GM19328 (cell line): Measurements from ENCODE around the gene PLB1.

Experiments used
- ATAC-seq: cut with Tn5 transposase; IDR thresholded peaks from one replicate; pipeline ENCODE4 v1.9.1; 2021; ENCODE audit warnings: mild to moderate bottlenecking, moderate library complexity; ENCODE audit not compliant: unreplicated experiment

Gene PLB1, protein sequence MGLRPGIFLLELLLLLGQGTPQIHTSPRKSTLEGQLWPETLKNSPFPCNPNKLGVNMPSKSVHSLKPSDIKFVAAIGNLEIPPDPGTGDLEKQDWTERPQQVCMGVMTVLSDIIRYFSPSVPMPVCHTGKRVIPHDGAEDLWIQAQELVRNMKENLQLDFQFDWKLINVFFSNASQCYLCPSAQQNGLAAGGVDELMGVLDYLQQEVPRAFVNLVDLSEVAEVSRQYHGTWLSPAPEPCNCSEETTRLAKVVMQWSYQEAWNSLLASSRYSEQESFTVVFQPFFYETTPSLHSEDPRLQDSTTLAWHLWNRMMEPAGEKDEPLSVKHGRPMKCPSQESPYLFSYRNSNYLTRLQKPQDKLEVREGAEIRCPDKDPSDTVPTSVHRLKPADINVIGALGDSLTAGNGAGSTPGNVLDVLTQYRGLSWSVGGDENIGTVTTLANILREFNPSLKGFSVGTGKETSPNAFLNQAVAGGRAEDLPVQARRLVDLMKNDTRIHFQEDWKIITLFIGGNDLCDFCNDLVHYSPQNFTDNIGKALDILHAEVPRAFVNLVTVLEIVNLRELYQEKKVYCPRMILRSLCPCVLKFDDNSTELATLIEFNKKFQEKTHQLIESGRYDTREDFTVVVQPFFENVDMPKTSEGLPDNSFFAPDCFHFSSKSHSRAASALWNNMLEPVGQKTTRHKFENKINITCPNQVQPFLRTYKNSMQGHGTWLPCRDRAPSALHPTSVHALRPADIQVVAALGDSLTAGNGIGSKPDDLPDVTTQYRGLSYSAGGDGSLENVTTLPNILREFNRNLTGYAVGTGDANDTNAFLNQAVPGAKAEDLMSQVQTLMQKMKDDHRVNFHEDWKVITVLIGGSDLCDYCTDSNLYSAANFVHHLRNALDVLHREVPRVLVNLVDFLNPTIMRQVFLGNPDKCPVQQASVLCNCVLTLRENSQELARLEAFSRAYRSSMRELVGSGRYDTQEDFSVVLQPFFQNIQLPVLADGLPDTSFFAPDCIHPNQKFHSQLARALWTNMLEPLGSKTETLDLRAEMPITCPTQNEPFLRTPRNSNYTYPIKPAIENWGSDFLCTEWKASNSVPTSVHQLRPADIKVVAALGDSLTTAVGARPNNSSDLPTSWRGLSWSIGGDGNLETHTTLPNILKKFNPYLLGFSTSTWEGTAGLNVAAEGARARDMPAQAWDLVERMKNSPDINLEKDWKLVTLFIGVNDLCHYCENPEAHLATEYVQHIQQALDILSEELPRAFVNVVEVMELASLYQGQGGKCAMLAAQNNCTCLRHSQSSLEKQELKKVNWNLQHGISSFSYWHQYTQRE (N-terminal part only)

DNA sequence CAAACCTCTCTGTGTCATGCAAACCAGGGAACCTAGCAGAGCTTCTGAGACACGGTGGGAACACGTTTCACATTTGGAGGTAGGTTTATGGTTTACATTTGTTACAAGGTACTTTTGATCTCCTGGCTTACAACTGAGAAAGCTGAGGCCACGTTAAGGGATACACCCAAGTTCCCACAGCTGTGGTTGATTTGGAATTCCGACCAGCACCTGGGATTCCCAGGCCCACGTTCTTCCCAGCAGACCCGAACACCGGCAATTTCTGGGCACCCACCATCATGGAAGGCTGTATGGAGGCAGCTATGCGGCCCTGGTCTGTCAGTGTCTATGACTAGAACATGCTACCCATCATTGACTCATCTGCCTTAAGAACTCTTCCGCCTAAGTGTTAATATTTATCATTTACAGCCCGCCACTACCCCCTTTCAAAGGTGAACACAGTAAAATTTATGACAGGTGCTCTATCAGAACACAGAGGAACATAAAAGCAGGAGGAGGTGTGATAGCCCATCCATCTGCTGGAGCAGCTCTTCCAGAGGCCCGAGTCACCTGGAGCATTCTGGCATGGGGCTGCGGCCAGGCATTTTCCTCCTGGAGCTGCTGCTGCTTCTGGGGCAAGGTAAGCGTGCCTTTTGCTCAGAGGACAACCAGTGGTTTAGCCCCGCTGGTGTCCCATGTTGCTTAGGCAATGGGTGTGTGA, at the start of gene PLB1:
Gene PLB1, plus strand, starts transcription at position 510 of the 700 bp plus-strand sequence. Its CDS starts 55 bp downstream, at position 565.
- ATAC-seq, result no peak

DNA sequence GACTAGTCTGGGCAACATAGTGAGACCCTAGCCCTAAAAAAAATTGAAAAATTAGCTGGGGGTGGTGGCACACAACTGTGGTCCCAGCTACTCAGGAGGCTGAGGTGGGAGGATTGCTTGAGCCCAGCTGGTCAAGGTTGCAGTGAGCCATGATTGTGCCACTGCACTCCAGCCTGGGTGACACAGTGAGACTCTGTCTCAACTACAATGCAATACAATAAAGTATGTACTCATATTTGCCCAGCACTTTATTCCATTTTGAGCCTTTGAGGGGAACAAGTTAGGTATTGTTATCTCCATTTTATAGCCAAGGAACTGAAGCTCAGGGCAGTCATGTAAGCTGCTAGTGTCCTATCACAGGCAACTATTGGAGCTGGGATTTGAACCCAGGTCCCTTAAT, 49.3 kb upstream of the PLB1 start:
- no peak for ATAC-seq

DNA sequence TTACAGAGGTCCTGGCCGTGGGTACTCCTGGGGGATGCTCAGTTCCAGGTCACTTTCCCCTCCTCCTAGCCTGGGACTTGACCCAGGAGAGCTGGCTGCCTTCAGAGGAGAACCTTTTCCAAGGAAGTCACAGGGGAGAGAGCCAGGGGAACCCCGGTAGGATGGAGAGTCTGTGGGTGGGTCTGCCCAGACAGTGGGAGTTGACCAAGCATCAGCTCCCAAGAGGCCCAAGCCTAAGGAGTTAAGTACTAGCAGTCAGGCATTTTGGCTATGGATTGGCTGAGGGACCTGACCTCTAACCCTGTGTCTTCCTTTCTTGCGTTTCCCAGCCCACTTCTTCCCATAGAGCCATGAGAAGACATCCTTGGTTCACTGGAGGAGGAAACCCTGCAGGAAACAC, 48.8 kb upstream of the PLB1 start:
- no peak for ATAC-seq

GRCh38 chr2:28447943-28448792, 47.7 kb upstream of the PLB1 start:
- no peak for ATAC-seq

- no peak for ATAC-seq
These were observed 47.1 kb upstream of the PLB1 start for GRCh38 chr2:28448793-28449100.

- no peak for ATAC-seq
These were observed 46.8 kb upstream of the PLB1 start for GRCh38 chr2:28449126-28449487.

DNA sequence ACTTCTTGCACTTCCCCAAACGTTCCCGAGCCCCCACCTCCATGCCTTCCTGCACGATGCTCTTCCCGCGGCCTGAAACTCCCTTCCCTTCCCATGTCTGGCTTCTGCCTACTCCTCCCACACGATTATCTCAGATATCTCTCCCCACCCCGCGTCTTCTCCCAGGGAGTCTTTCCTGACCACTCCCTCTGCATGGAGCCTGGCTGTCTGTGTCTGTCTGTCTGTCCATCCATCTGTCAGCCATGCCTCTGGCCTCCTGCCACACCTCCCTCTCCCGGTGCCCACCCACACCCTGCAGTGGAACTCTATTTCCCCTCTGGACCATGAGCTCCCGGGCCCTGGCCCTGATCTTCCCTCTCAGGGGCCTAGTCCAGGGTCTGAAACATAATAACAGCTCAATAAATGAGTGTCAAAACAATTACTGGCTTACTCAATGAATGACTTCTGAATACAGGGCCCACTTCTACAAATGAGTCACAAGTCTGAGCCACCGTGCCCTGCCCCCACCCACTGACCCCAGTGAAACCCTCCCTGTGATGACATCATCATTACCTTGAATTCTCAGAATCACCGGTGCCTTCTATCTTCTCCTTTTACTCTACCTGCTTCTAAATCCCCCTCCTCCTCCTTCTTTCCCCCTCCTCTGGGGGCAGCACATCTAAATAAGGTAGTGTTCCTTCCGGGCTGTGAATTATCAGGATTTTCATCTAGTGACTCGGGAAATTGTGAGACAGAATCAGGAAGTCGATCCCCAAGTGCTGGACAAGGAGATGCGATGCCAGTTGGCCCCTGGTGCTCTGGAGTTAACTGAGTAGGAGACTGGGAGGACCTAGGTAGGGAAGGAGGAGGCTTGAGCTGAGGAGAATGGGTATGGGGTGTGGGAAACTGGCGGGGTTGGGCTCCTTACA, 46.1 kb upstream of the PLB1 start:
- ATAC-seq, result no peak

DNA sequence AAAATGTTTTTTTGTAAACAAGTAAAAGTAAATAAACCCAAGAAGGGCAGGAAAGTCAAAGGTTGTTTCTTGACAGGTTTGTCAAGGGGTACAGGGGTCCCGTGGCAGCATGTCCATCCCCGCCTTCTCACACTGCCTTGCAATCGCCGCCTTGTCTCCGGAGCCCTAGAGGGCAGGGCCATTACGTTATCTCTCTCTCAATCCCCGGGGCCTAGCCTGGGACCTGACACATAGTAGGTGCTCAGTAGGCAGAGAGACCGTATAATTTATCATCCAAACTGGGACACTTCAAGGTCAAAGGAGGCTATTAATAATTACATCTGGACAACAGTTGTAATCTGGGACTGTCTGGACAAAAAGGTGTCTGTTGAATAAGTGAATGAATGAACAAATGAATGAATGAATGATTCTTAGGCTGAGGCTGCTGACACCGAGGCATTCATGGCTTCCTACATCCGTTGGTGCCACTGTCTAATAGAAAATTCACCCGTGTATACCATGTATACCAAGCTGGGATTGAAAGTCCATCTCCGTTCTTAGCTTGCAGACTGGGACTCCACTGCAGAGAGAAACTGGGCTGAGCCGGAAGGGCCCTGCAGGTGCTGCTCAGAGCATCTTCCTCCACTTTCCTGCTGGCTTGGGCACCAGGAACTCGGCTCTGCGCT, 44.8 kb upstream of the PLB1 start:
- no peak for ATAC-seq

GRCh38 chr2:28451793-28452533, 43.9 kb upstream of the PLB1 start:
- no peak for ATAC-seq

GRCh38 chr2:28452534-28453081, 43.3 kb upstream of the PLB1 start:
- ATAC-seq, result no peak

DNA sequence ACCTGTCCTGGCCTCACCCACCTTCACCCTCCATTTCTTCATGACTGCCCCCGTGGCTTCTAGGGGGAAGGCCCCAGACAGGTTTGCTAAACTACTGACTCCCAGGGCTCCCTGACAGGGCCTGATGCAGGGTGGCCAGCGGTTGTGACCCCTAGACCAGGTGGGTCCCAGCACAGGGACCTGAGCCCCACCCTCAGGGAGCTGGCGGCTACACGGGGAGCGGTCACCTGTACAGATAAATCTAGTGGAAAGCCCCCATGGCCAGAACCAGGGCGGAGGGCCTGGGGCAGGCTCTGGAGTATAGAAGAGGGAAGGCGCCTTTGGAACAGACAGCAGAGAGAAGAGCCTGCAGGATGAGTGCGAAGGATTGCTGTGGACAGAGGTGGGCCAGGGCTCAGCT, 42.5 kb upstream of the PLB1 start:
- no peak for ATAC-seq

DNA sequence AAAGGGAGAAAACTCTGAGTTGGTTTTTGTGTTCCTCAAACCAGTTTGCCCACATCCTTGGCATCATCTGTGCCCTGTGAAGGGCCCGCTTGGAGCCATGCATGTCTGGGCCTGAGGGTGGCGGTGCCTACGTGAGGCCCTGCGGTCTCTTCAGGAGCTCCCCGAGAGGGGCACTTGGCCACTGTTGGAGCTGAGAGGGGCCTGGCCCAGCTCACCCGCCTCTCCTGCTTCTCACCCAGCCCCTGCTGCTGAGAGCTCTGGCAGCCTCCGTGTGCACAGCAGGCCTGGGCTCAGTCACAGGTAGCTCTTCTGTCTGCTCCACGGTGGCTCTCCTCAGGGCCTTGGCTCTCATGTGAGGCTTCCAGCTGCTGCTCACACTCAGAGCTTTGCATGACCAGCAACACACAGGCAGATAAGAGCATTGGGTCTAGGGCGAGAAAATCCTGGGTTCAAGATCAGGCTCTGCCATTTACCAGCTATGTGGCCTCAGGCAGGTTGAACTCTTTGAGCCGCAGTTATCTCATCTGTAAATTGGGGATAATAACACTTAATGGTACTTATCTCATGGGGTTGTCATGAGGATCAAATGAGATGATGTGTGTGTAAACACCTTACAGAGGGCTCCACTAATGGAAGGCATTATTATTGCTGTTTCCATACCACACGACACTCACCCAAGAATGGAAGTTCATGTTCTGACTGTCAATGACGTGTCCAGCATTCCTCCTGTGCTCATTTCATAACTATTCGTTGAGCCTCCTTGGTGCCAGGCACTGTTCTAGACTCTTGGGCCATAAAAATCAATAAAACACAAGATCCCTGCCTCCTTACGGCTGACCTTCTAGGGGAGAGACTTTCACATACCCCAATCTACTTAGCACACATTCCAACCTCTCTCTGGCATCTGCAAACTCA, 41.6 kb upstream of the PLB1 start:
- ATAC-seq, result no peak

DNA sequence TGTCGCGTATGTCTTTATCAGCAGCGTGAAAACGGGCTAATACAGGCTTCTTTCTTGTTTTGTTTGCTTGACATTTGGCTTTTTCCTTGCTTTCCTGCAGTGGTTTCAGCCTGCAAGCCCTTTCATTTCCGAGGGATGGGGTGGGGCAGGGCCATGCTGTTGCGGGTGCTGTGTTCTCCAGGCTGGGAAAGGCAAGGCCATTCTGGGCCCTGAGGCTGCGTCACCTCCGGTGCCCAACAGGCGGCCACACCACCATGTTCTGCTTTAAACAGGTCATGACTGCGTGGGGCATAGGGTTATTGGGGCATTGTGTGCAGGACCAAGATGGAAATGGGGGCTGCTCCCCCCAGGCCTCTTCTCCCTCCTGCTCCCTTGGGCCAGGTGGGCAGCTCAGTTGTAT, 38.6 kb upstream of the PLB1 start:
- no peak for ATAC-seq

GRCh38 chr2:28461056-28461455, 34.8 kb upstream of the PLB1 start:
- ATAC-seq, result no peak

DNA sequence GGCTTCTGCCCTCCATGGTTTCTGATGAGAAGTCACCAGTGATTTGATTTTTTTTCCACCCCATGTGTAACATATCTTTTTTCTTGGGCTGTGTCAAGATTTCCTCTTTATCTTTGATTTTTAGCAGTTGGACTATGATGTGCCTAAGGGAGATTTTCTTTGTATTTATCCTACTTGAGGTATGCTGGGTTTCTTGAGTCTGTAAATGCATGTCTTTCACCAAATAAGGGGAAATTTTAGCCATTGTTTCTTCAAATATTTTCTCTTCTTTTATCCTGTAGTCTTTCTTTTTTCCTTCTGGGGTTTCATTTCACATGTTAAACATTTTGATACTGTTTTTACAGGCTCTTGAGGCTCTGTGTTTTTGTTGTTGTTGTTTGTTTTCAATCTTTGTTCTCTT, 33.7 kb upstream of the PLB1 start:
- ATAC-seq, result no peak

GRCh38 chr2:28463211-28463816, 32.5 kb upstream of the PLB1 start:
- ATAC-seq, result no peak
